Activated CD4-positive, alpha-beta memory T cell treated with anti-CD3 and anti-CD28 coated beads for 36 hours (primary cell): Measurements from ENCODE around the gene PTPRZ1. TPM values are rescaled to one million over a fixed set of nuclear protein-coding genes. Genes with fewer than 3 reads are reported as not detected.

ENCODE experiments used
- CTCF ChIA-PET: fragments of 350-600 bp; sonication (Branson Sonifier 250); formaldehyde crosslinking; loops from one replicate; lab custom pipeline; 2021; ENCODE audit warnings: antibody characterized with exemption, inconsistent platforms; lab: Charles Lee
- POLR2A ChIA-PET: fragments of 350-600 bp; sonication (Branson Sonifier 250); formaldehyde crosslinking; loops from one replicate; lab custom pipeline; 2021; ENCODE audit warnings: antibody characterized with exemption; lab: Charles Lee
- DNase-seq: peaks from one replicate; pipeline ENCODE4 v3.0.0-alpha.2; 2020
- H3K27ac Mint-ChIP-seq: one replicate; pipeline ENCODE4 v1.8.0; 2021; ENCODE audit warnings: mixed read lengths
- H3K27me3 Mint-ChIP-seq: one replicate; pipeline ENCODE4 v1.8.0; 2021; ENCODE audit warnings: mixed read lengths
- H3K36me3 Mint-ChIP-seq: one replicate; pipeline ENCODE4 v1.8.0; 2021; ENCODE audit warnings: mixed read lengths
- H3K4me1 Mint-ChIP-seq: one replicate; pipeline ENCODE4 v1.8.0; 2021; ENCODE audit warnings: low read depth, mixed read lengths
- H3K4me3 Mint-ChIP-seq: one replicate; pipeline ENCODE4 v1.8.0; 2021; ENCODE audit warnings: mild to moderate bottlenecking, mixed read lengths
- H3K9me3 Mint-ChIP-seq: one replicate; pipeline ENCODE4 v1.8.0; 2021; ENCODE audit warnings: mixed read lengths
- intact Hi-C: fragments of 100-400 bp; cut with micrococcal nuclease; formaldehyde crosslinking; loops from one replicate; pipeline ENCODE4 v1.15.1; 2023
- total RNA-seq, 2 experiments: library from RNA; stranded (reverse); gene quantifications; one replicate each; pipeline ENCODE4 v1.2.3, GENCODE V29; 2021

PTPRZ1 gene
- total RNA-seq, 2 experiments from 2014 or later, result not detected

- ChIA-PET CTCF (no interaction called here), POLR2A (no interaction called here)
- intact Hi-C loops, result no loop called here
- no peak overlapping the region for H3K27ac Mint-ChIP-seq
- H3K4me3 Mint-ChIP-seq, result no peak overlapping the region
- DNase-seq, result no peak
- no peaks in the 10 kb centered on the region for H3K4me1 Mint-ChIP-seq
- H3K9me3 Mint-ChIP-seq, result no peaks in the 10 kb centered on the region
- H3K36me3 Mint-ChIP-seq, result no peaks in the 10 kb centered on the region
- H3K27me3 Mint-ChIP-seq, result no peaks in the 10 kb centered on the region
Measured at GRCh38 chr7:121908042-121908441, 35.1 kb downstream of the PTPRZ1 start.

- no peaks in the 10 kb centered on the region for H3K36me3 Mint-ChIP-seq
- H3K27me3 Mint-ChIP-seq, result no peaks in the 10 kb centered on the region
- no peaks in the 10 kb centered on the region for H3K9me3 Mint-ChIP-seq
- H3K4me1 Mint-ChIP-seq, result no peaks in the 10 kb centered on the region
- H3K4me3 Mint-ChIP-seq, result no peak overlapping the region
- intact Hi-C loops, result no loop called here
- ChIA-PET CTCF (interaction anchor here (0.6 kb wide), 1 partner anchor 85 kb away, joined by 3 read pairs; no protein-coding TSS in a partner anchor), POLR2A (no interaction called here)
- H3K27ac Mint-ChIP-seq, result no peak overlapping the region
- DNase-seq, result no peak
Measured at GRCh38 chr7:121909716-121910345, 36.9 kb downstream of the PTPRZ1 start.

DNA sequence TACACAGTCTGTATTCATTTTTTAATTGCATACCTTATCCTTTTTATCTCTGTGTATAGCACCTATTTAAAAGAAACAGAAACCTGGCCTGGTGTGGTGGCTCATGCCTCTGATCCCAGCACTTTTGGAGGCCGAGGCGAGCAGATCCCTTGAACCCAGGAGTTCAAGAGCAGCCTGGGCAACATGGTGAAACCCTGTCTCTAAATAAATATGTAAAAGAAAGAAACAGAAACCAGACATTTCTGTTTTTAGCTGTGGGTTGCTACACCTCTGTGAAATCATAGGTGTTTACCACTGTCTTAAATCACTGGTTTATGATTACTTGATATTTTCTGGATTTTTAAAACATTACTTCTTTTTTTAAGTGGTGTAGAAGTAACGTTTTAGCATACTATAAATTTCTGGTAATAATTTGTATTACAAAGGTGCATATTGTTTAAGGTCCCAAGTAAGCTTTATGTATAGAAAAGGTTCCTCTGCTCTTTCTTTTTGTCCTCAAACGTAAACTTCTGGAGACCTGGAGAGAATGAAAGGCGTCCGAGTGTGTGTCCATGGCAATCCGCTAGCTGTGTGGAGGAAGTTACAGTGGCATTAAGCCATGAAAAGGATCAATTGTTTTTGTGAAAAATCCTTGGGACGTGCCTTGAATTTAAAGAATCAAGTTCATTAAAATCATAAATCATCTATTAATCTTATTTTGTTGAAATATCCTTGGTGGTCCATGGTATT lies 41.1 kb downstream of the PTPRZ1 start:
- no peak overlapping the region for H3K4me3 Mint-ChIP-seq
- no peaks in the 10 kb centered on the region for H3K27me3 Mint-ChIP-seq
- no peak for DNase-seq
- H3K4me1 Mint-ChIP-seq, result no peaks in the 10 kb centered on the region
- H3K36me3 Mint-ChIP-seq, result no peaks in the 10 kb centered on the region
- intact Hi-C loops, result no loop called here
- ChIA-PET CTCF (no interaction called here), POLR2A (no interaction called here)
- no peak overlapping the region for H3K27ac Mint-ChIP-seq
- no peaks in the 10 kb centered on the region for H3K9me3 Mint-ChIP-seq

DNA sequence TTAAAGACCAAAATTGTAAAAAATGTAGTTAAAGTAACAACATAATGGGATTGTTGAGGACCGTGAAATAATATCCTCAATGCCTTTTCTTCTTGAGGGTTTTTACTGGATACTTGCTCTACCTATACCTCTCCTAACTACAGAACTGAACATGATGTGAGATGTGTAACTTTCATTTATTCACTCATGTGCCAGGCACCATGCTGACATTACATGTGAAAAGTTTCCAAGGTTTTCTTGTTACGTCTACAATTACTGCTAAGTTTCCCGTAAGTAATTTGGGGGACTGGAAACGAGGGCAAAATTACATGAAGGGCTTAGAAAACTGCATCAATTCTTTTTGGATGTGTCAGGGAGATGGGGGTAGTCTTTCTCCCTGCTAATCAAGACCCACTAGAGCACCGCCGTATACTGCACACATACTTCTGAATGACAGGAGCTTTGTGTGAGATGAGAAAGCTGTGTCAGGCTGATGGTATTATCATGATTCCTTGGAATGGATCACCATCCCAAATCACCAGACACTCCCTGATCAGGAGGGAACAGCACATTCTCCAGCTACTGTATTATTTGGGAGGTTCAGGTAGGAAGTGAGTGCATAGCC lies 41.8 kb downstream of the PTPRZ1 start:
- H3K27me3 Mint-ChIP-seq, result no peaks in the 10 kb centered on the region
- no peaks in the 10 kb centered on the region for H3K9me3 Mint-ChIP-seq
- no peak for DNase-seq
- no peaks in the 10 kb centered on the region for H3K36me3 Mint-ChIP-seq
- no peaks in the 10 kb centered on the region for H3K4me1 Mint-ChIP-seq
- intact Hi-C loops, result no loop called here
- no peak overlapping the region for H3K4me3 Mint-ChIP-seq
- ChIA-PET POLR2A (no interaction called here), CTCF (no interaction called here)
- H3K27ac Mint-ChIP-seq, result no peak overlapping the region

- H3K9me3 Mint-ChIP-seq, result no peaks in the 10 kb centered on the region
- no peak for DNase-seq
- ChIA-PET CTCF (no interaction called here), POLR2A (no interaction called here)
- H3K27me3 Mint-ChIP-seq, result no peaks in the 10 kb centered on the region
- H3K27ac Mint-ChIP-seq, result no peak overlapping the region
- H3K36me3 Mint-ChIP-seq, result no peaks in the 10 kb centered on the region
- H3K4me3 Mint-ChIP-seq, result no peak overlapping the region
- no peaks in the 10 kb centered on the region for H3K4me1 Mint-ChIP-seq
- intact Hi-C loops, result no loop called here
Measured at GRCh38 chr7:121916211-121916610, 43.2 kb downstream of the PTPRZ1 start.

- Mint-ChIP-seq H3K9me3 (no peaks in the 10 kb centered on the region), H3K36me3 (no peaks in the 10 kb centered on the region), H3K4me3 (no peak overlapping the region), H3K4me1 (no peaks in the 10 kb centered on the region), H3K27me3 (no peaks in the 10 kb centered on the region), H3K27ac (no peak overlapping the region)
- ChIA-PET POLR2A (no interaction called here), CTCF (no interaction called here)
- intact Hi-C loops, result no loop called here
- DNase-seq, result no peak
Measured at GRCh38 chr7:121919986-121920385, 47.0 kb downstream of the PTPRZ1 start.

DNA sequence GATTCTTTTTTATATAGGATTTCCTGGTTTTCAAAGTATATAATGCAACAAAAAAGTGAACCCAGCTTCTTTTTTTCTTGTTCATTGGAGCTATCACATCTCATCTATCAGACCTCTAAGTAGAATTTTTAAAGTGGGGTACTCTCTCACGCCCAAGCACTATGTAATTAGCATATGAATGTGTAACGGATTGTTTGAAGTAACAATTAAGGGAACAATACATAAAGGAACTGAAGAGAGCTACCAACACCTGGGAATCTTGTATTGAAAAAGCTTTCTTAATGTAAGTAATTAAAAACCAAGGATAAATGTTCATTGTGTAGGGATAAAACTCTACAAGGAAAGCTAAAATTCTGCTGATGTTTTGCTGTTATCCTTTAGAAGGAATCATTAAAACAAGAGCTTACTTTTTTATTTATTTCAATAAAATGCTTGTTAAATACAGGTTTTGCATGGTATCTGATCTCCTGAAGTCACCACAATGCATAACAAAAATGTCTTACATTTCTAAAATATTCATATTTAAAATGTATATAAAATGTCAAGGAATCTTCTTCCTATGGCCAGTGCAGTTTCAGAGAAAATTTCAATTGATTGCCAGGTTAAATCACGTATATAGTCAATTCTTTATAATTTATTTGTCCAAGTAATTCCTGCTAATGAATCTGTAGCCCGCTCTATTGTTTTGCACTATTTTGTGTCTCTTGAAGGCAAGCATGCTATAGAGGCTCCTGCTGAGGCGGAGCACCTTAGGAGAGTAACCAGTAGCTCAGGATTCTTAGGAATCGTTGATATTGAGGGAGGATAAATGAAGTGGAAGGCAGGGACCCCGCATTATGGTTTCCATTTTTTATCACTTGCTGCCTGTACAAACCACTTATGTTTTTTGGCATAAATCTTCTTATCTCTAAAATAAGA lies 51.6 kb downstream of the PTPRZ1 start:
- Mint-ChIP-seq H3K36me3 (no peaks in the 10 kb centered on the region), H3K4me1 (no peaks in the 10 kb centered on the region), H3K9me3 (peaks cover 2% of the 10 kb centered on the region), H3K4me3 (no peak overlapping the region), H3K27me3 (no peaks in the 10 kb centered on the region), H3K27ac (no peak overlapping the region)
- ChIA-PET CTCF (no interaction called here), POLR2A (no interaction called here)
- DNase-seq, result no peak
- intact Hi-C loops, result no loop called here

GRCh38 chr7:121931149-121931902 lies 58.4 kb downstream of the PTPRZ1 start:
- H3K36me3 Mint-ChIP-seq, result no peaks in the 10 kb centered on the region
- POLR2A ChIA-PET, result no interaction called here
- CTCF ChIA-PET, result no interaction called here

DNA sequence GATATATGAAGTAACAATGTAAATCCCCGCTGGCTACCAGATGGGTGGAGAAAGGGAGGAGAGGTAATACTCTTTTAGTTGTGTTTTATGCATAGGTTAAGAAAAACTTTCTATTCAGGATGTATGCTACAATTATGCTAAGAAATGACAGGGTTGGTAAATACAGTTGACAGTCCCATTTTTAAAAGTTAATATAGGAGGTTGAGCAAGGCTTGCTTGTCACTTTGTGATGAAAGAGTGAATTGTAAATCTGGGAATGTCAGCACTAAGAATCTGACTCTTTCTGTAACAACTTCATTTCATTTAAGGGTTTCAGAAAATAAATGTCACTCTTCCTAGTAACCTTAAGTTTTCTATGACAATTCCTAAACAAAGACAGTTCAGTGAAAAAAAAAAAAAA lies 59.8 kb downstream of the PTPRZ1 start:
- intact Hi-C loops, result no loop called here
- H3K27me3 Mint-ChIP-seq, result no peaks in the 10 kb centered on the region
- DNase-seq, result no peak
- H3K4me1 Mint-ChIP-seq, result no peaks in the 10 kb centered on the region
- CTCF ChIA-PET, result no interaction called here
- H3K9me3 Mint-ChIP-seq, result no peaks in the 10 kb centered on the region
- no peaks in the 10 kb centered on the region for H3K36me3 Mint-ChIP-seq
- H3K4me3 Mint-ChIP-seq, result no peak overlapping the region
- POLR2A ChIA-PET, result no interaction called here
- H3K27ac Mint-ChIP-seq, result no peak overlapping the region

More at GRCh38 chr7:121931149-121931902, 58.4 kb downstream of the PTPRZ1 start:
- H3K4me3 Mint-ChIP-seq, result no peak overlapping the region
- no peak for DNase-seq
- no peak overlapping the region for H3K27ac Mint-ChIP-seq
- intact Hi-C loops, result no loop called here
- no peaks in the 10 kb centered on the region for H3K4me1 Mint-ChIP-seq
- H3K27me3 Mint-ChIP-seq, result no peaks in the 10 kb centered on the region
- H3K9me3 Mint-ChIP-seq, result peaks cover 2% of the 10 kb centered on the region

GRCh38 chr7:121936951-121937623 lies 64.1 kb downstream of the PTPRZ1 start:
- no peaks in the 10 kb centered on the region for H3K4me1 Mint-ChIP-seq
- H3K4me3 Mint-ChIP-seq, result no peak overlapping the region
- H3K36me3 Mint-ChIP-seq, result no peaks in the 10 kb centered on the region
- DNase-seq, result no peak
- CTCF ChIA-PET, result no interaction called here
- intact Hi-C loops, result no loop called here
- no peaks in the 10 kb centered on the region for H3K27me3 Mint-ChIP-seq
- POLR2A ChIA-PET, result no interaction called here
- no peak overlapping the region for H3K27ac Mint-ChIP-seq
- H3K9me3 Mint-ChIP-seq, result no peaks in the 10 kb centered on the region

GRCh38 chr7:121938429-121938996 lies 65.6 kb downstream of the PTPRZ1 start:
- POLR2A ChIA-PET, result interaction anchor here (0.6 kb wide), 1 partner anchor 15 kb away, joined by 3 read pairs; no protein-coding TSS in a partner anchor
- CTCF ChIA-PET, result no interaction called here
- H3K27ac Mint-ChIP-seq, result no peak overlapping the region

More at GRCh38 chr7:121938429-121938996, 65.6 kb downstream of the PTPRZ1 start:
- H3K36me3 Mint-ChIP-seq, result no peaks in the 10 kb centered on the region
- H3K4me1 Mint-ChIP-seq, result no peaks in the 10 kb centered on the region
- DNase-seq, result no peak
- no peak overlapping the region for H3K4me3 Mint-ChIP-seq
- H3K27me3 Mint-ChIP-seq, result no peaks in the 10 kb centered on the region
- no peaks in the 10 kb centered on the region for H3K9me3 Mint-ChIP-seq
- intact Hi-C loops, result no loop called here
